Gastroesophageal sphincter (tissue), 4 donors: ENCODE results near the gene SLCO1B1. TPM values are rescaled to one million over a fixed set of nuclear protein-coding genes. Genes with fewer than 3 reads are reported as not detected.
"Not testable (repeated sequence)": the region's sequence is repeated elsewhere in the genome, so short reads cannot be mapped to it uniquely, and the experiment has no call there.

Experiments used
- ATAC-seq: fragments of 150-250 bp; one replicate; pipeline ENCODE4 v1.9.1; 2016; ENCODE audit warnings: mild to moderate bottlenecking, moderate library complexity
- H3K27ac ChIP-seq, 4 donors: fragments of 200-600 bp; sonication (generic) in 3 of 4; 1 replicate in 3 of 4; 2 replicates in 1 of 4; pipeline ENCODE4 v1.5.1; 2016 to 2019
- H3K27me3 ChIP-seq: fragments of 200-600 bp; sonication (generic); one replicate; pipeline ENCODE4 v1.5.1; 2019
- H3K36me3 ChIP-seq, 2 donors: fragments of 200-600 bp; sonication (generic); one replicate each; pipeline ENCODE4 v1.5.1; 2019; ENCODE audit warnings: control low read depth in 1 of 2
- H3K4me1 ChIP-seq, 3 donors: fragments of 200-600 bp; sonication (generic); 1 replicate in 2 of 3; 2 replicates in 1 of 3; pipeline ENCODE4 v1.5.1; 2016 to 2019; ENCODE audit warnings: control low read depth in 2 of 3
- H3K4me3 ChIP-seq, 2 donors: fragments of 200-600 bp; sonication (generic); one replicate each; pipeline ENCODE4 v1.5.1; 2019; ENCODE audit warnings: mild to moderate bottlenecking in 1 of 2, moderate library complexity in 1 of 2
- H3K9me3 ChIP-seq, 3 donors: fragments of 200-600 bp; sonication (generic); one replicate each; pipeline ENCODE4 v1.5.1; 2017 to 2019; ENCODE audit warnings: control low read depth in 2 of 3
- EP300 ChIP-seq: sonication (generic); formaldehyde crosslinking; IDR thresholded peaks from one replicate; pipeline ENCODE4 v1.6.1; 2017; ENCODE audit warnings: antibody characterized with exemption, mild to moderate bottlenecking
- POLR2A ChIP-seq, 2 donors: fragments of 450-650 bp; IDR thresholded peaks; one replicate each; pipeline ENCODE4 v1.6.1; 2017; ENCODE audit warnings: antibody characterized with exemption in 2 of 2, mild to moderate bottlenecking in 2 of 2, moderate library complexity in 1 of 2
- POLR2AphosphoS5 ChIP-seq: sonication (generic); formaldehyde crosslinking; IDR thresholded peaks from one replicate; pipeline ENCODE4 v1.6.1; 2017; ENCODE audit warnings: antibody characterized with exemption
- WGBS, 2 donors: methylation state at CpG; one replicate each; pipeline ENCODE4 v1.1.5; 2018; ENCODE audit warnings: low coverage in 1 of 2; 5-methylcytosine and 5-hydroxymethylcytosine counted together
- total RNA-seq, 4 donors: library from RNA; depleted of rRNA; stranded (reverse); fragments of >200 nt; gene quantifications; one replicate each; pipeline ENCODE4 v1.1.0, GENCODE V29; 2016
- TF ChIP-seq, protein P1 (sequence below), 4 experiments: fragments of 200-600 bp in 2 of 4; fragments of 450-650 bp in 2 of 4; sonication (generic) in 1 of 4; IDR thresholded peaks; one replicate each; pipeline ENCODE4 v1.5.1; 2017 to 2019; ENCODE audit warnings: antibody characterized with exemption in 4 of 4, mild to moderate bottlenecking in 2 of 4, moderate library complexity in 2 of 4

Gene SLCO1B1
- total RNA-seq, 4 donors from 2014 or later, result not detected

DNA sequence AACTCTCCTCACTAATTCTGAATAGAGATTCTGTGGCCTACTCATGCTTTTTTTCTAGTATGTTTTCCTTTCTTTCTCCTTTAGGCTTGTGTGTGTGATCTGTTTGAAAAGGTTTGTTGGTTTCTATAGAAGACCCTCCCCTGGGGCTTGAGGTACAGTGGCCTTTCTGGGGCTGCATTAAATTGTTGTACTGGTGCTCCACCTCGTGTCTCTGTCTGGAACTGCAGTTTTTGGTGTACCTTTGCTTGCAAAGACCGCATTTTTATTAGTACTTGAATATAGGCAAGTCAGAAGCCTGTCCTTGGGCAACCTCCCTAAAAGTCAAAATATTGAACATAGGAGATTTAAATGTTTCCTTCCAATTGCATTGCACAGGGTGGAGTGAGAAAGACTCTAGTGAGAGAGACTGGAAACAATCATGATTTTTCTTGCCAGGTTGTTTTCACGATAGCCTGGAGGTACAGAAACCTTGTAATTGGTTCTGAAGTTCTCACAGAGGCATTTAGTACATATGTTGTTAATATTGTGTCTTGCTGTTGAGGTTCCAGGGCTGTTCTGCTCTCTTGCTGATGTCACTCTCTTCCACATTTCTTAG lies 39.0 kb downstream of the SLCO1B1 start:
- Histone ChIP-seq H3K27ac (no peak overlapping the region), H3K4me1 (no peaks in the 10 kb centered on the region), H3K9me3 (peaks cover 0 to 6% (median 0%) of the 10 kb centered on the region in 3 donors), H3K36me3 (no peaks in the 10 kb centered on the region), H3K4me3 (no peak overlapping the region), H3K27me3 (no peaks in the 10 kb centered on the region)
- 26 to 43% methylated on average over 3 of the region's 3 CpGs for WGBS, 2 donors
- no peak for ATAC-seq
- TF ChIP-seq EP300 (no peak), POLR2A (IDR thresholded peaks at IDR 0.05) (no peak), POLR2AphosphoS5 (no peak)
- TF ChIP-seq, protein P1, sequence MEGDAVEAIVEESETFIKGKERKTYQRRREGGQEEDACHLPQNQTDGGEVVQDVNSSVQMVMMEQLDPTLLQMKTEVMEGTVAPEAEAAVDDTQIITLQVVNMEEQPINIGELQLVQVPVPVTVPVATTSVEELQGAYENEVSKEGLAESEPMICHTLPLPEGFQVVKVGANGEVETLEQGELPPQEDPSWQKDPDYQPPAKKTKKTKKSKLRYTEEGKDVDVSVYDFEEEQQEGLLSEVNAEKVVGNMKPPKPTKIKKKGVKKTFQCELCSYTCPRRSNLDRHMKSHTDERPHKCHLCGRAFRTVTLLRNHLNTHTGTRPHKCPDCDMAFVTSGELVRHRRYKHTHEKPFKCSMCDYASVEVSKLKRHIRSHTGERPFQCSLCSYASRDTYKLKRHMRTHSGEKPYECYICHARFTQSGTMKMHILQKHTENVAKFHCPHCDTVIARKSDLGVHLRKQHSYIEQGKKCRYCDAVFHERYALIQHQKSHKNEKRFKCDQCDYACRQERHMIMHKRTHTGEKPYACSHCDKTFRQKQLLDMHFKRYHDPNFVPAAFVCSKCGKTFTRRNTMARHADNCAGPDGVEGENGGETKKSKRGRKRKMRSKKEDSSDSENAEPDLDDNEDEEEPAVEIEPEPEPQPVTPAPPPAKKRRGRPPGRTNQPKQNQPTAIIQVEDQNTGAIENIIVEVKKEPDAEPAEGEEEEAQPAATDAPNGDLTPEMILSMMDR (IDR thresholded peaks at IDR 0.05), result peak in 3 of 4 experiments; percentile 15 to 58 (median 44)

DNA sequence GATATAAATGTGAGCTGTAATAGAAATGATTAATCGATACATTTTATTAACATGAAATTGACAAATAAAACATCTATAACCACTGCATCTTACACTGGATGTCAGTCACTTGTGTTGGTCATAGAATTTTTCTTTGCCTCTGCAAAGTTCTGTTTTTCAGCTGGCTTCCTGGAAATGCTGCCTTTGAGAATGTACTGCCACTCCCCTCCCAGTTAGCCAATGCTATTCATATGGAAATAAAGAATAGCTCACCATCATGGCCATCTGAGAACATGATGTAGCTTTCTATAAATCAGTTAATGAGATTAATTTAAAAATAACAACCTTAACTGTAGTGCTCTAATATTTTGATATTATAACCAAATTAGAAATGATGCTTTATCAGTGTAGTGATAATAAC lies 41.1 kb downstream of the SLCO1B1 start:
- Histone ChIP-seq H3K27ac (no peak overlapping the region), H3K9me3 (peaks cover 0 to 6% (median 0%) of the 10 kb centered on the region in 3 donors), H3K4me1 (no peaks in the 10 kb centered on the region), H3K27me3 (no peaks in the 10 kb centered on the region), H3K36me3 (no peaks in the 10 kb centered on the region), H3K4me3 (no peak overlapping the region)
- ATAC-seq, result no peak
- WGBS, 2 donors, result 92 to 100% methylated on average over 1 of the region's 1 CpG
- TF ChIP-seq POLR2A (IDR thresholded peaks at IDR 0.05), result no peak
- TF ChIP-seq EP300, result no peak
- TF ChIP-seq POLR2AphosphoS5, result no peak

DNA sequence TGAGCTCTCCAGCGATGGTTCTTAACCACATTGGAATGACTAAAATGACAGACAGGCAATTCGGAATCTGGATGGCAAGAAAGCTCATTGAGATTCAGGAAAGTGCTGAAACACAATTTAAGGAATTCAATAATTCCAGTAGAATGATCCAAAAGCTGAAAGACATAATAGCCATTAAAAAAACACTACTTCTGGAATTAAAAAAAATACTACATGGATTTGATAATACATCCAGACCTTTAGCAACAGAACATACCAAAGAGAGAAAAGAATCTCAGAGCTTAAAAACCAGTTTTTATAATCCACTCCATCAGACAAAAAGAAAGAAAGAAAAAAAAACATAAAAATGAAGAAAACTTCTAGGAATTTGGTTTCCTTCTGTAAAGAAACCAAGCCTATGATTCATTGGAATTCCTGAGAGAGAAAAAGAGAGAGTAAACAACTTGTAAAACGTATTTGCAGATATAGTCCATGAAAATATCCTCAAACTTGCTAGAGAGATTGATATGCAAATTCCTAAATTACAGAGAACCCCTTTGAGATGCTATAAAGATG lies 52.8 kb downstream of the SLCO1B1 start:
- Histone ChIP-seq H3K9me3 (no peaks in the 10 kb centered on the region), H3K36me3 (no peaks in the 10 kb centered on the region), H3K4me1 (no peaks in the 10 kb centered on the region), H3K4me3 (no peak overlapping the region), H3K27me3 (no peaks in the 10 kb centered on the region), H3K27ac (no peak overlapping the region)
- no peak for ATAC-seq
- 59 to 60% methylated on average over 3 of the region's 3 CpGs for WGBS, 2 donors
- no peak for TF ChIP-seq EP300
- no peak for TF ChIP-seq POLR2A (IDR thresholded peaks at IDR 0.05)
- no peak for TF ChIP-seq POLR2AphosphoS5
- TF ChIP-seq, protein P1 (IDR thresholded peaks at IDR 0.05), result no peak

DNA sequence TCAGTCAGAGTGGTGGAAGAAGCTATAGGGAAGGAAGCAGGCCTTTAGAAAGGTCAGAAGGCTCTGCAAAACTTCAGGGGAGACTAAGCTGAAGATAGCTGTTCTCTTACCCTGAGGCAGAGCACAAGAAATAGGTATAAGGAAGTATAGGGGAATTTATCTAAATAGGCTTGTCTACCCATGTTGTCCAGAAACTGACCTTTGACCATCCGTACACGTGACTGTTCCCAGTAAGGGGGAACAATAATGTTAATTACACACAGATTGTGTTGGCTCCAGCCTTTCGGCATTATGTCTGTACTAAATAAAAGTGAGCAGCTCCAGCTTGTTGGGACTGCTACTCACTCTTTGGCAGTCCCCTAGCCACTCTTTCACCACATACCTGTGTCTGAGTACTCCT lies 59.0 kb downstream of the SLCO1B1 start:
- Histone ChIP-seq H3K4me1 (no peaks in the 10 kb centered on the region), H3K4me3 (no peak overlapping the region), H3K27me3 (no peaks in the 10 kb centered on the region), H3K9me3 (peaks cover 0 to 14% (median 0%) of the 10 kb centered on the region in 3 donors), H3K36me3 (no peaks in the 10 kb centered on the region), H3K27ac (no peak overlapping the region)
- TF ChIP-seq, protein P1 (IDR thresholded peaks at IDR 0.05), result no peak
- no peak for TF ChIP-seq EP300
- TF ChIP-seq POLR2A (IDR thresholded peaks at IDR 0.05), result no peak
- no peak for TF ChIP-seq POLR2AphosphoS5
- no peak for ATAC-seq
- 52 to 80% methylated on average over 2 to 3 of the region's 3 CpGs for WGBS, 2 donors

DNA sequence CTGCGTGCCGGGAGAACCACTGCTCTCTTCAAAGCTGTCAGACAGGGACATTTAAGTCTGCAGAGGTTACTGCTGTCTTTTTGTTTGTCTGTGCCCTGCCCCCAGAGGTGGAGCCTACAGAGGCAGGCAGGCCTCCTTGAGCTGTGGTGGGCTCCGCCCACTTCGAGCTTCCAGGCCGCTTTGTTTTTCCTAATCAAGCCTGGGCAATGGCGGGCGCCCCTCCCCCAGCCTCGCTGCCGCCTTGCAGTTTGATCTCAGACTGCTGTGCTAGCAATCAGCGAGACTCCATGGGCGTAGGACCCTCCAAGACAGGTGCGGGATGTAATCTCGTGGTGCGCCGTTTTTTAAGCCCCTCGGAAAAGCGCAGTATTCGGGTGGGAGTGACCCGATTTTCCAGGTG lies 83.4 kb downstream of the SLCO1B1 start:
- H3K4me3 ChIP-seq, H3K27ac ChIP-seq, H3K4me1 ChIP-seq, H3K9me3 ChIP-seq, ATAC-seq, H3K36me3 ChIP-seq, H3K27me3 ChIP-seq: not testable (repeated sequence)
- WGBS, 2 donors, result no CpG with 5 or more reads among the region's 19 CpGs

- WGBS, 2 donors, result 35 to 44% methylated on average over 2 of the region's 2 CpGs
- H3K27me3 ChIP-seq, result no peaks in the 10 kb centered on the region
- H3K9me3 ChIP-seq, result no peaks in the 10 kb centered on the region
- no peak for ATAC-seq
- no peak overlapping the region for H3K27ac ChIP-seq
- no peaks in the 10 kb centered on the region for H3K4me1 ChIP-seq
- H3K36me3 ChIP-seq, result no peaks in the 10 kb centered on the region
- no peak overlapping the region for H3K4me3 ChIP-seq
- TF ChIP-seq, protein P1 (IDR thresholded peaks at IDR 0.05), result no peak
- TF ChIP-seq POLR2A (IDR thresholded peaks at IDR 0.05), result no peak
- TF ChIP-seq EP300, result no peak
- TF ChIP-seq POLR2AphosphoS5, result no peak
Observed at GRCh38 chr12:21219206-21219605, 88.2 kb downstream of the SLCO1B1 start.
